ENCODE measurements around the gene SLC10A1. TPM values are rescaled to one million over a fixed set of nuclear protein-coding genes. Genes with fewer than 3 reads are reported as not detected.

Gene SLC10A1
- total and polyA plus RNA-seq, 2 of the 4 experiments (the other 2 are of a cell fraction) = 0.03 TPM; not detected in 1

DNA sequence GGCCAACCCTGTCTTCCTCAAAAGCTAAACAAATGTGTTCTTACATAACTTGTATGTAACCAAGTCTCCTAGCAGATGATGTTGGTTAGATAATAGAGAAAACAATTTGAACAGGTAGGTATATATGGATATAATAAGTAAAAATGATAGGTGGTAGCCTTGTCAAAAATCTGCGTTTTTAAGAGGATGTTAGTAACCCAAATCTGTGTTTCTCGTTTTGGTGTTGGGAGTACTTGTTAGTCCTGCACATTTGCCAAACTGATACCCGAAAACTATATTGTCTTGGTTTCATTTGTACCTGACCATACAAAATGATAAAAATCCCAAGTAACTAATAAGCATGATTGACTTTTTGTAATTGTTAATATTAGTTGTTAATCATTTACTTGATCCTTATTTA, 22.0 kb downstream of the SLC10A1 start:
- H3K27me3 ChIP-seq (ENCODE audit: control insufficient read depth, insufficient read depth, low read length) = no peaks in the 10 kb centered on the region
- H3K4ac ChIP-seq (ENCODE audit: low read depth, low read length) = no peak overlapping the region
- no peak for TF ChIP-seq MXI1 (IDR thresholded peaks at IDR 0.05; ENCODE audit: borderline replicate concordance, low read depth, low read length)
- no peak for TF ChIP-seq RAD21 (IDR thresholded peaks at IDR 0.05; ENCODE audit: low read length)
- no peak for TF ChIP-seq SMC3 (IDR thresholded peaks at IDR 0.05; ENCODE audit: low read depth, low read length)
- TF ChIP-seq MAFK (IDR thresholded peaks at IDR 0.05; ENCODE audit: low read depth, low read length) = no peak
- TF ChIP-seq, protein P1, sequence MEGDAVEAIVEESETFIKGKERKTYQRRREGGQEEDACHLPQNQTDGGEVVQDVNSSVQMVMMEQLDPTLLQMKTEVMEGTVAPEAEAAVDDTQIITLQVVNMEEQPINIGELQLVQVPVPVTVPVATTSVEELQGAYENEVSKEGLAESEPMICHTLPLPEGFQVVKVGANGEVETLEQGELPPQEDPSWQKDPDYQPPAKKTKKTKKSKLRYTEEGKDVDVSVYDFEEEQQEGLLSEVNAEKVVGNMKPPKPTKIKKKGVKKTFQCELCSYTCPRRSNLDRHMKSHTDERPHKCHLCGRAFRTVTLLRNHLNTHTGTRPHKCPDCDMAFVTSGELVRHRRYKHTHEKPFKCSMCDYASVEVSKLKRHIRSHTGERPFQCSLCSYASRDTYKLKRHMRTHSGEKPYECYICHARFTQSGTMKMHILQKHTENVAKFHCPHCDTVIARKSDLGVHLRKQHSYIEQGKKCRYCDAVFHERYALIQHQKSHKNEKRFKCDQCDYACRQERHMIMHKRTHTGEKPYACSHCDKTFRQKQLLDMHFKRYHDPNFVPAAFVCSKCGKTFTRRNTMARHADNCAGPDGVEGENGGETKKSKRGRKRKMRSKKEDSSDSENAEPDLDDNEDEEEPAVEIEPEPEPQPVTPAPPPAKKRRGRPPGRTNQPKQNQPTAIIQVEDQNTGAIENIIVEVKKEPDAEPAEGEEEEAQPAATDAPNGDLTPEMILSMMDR (conservative IDR thresholded peaks at IDR 0.05; ENCODE audit: low read depth, low read length) = no peak
- TF ChIP-seq MAZ (IDR thresholded peaks at IDR 0.05; ENCODE audit: borderline replicate concordance, low read depth, low read length) = no peak
- no peak for TF ChIP-seq CHD1 (IDR thresholded peaks at IDR 0.05; ENCODE audit: low read depth, low read length)
- TF ChIP-seq, protein P2, sequence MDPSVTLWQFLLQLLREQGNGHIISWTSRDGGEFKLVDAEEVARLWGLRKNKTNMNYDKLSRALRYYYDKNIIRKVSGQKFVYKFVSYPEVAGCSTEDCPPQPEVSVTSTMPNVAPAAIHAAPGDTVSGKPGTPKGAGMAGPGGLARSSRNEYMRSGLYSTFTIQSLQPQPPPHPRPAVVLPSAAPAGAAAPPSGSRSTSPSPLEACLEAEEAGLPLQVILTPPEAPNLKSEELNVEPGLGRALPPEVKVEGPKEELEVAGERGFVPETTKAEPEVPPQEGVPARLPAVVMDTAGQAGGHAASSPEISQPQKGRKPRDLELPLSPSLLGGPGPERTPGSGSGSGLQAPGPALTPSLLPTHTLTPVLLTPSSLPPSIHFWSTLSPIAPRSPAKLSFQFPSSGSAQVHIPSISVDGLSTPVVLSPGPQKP (IDR thresholded peaks at IDR 0.05; ENCODE audit: borderline replicate concordance, low read depth, low read length) = no peak
- TF ChIP-seq POLR2A (IDR thresholded peaks at IDR 0.05; ENCODE audit: low read depth, low read length) = no peak; the same call in none of the 2 replicates
- no peak for TF ChIP-seq BHLHE40 (IDR thresholded peaks at IDR 0.05; ENCODE audit: low read depth, low read length)
- no peak for TF ChIP-seq CEBPB (IDR thresholded peaks at IDR 0.05; ENCODE audit: low read depth, low read length)
- no peak for TF ChIP-seq USF2 (IDR thresholded peaks at IDR 0.05; ENCODE audit: low read depth, low read length)
- TF ChIP-seq RCOR1 (IDR thresholded peaks at IDR 0.05; ENCODE audit: insufficient replicate concordance, low read length) = no peak
- no peak for TF ChIP-seq NFE2L2 (IDR thresholded peaks at IDR 0.05; ENCODE audit: low read depth, low read length)
- H3K23ac ChIP-seq (ENCODE audit: low read depth, low read length) = no peak overlapping the region
- H3K14ac ChIP-seq (replicated peaks; ENCODE audit: low read depth, low read length) = no peak overlapping the region
- H2BK120ac ChIP-seq (ENCODE audit: low read depth, low read length) = no peak overlapping the region
- in situ Hi-C loops (cut with MboI; ENCODE audit: low sequenced_read_pairs) (no loop called here), dilution Hi-C loops (cut with HindIII; ENCODE audit: low sequenced_read_pairs, unreplicated experiment) (no loop called here), intact Hi-C loops (cut with micrococcal nuclease) (no loop called here)
- H3K9ac ChIP-seq (ENCODE audit: low read depth, low read length) = no peak overlapping the region
- no peak for DNase-seq
- H2AK9ac ChIP-seq (replicated peaks; ENCODE audit: low read depth, low read length, poor library complexity) = no peak overlapping the region
- H4K5ac ChIP-seq (ENCODE audit: low read depth, low read length) = no peak overlapping the region
- H2BK20ac ChIP-seq (ENCODE audit: low read depth, low read length) = no peak overlapping the region
- H2AFZ ChIP-seq (replicated peaks; ENCODE audit: low read length, poor library complexity) = no peak overlapping the region
- no peak overlapping the region for H2BK15ac ChIP-seq (ENCODE audit: low read depth, low read length)
- H2AK5ac ChIP-seq (ENCODE audit: low read depth, low read length) = no peak overlapping the region
- WGBS, 2 experiments (ENCODE audit: extremely low coverage in 2 of 2, insufficient read length in 1 of 2) = no CpG with 5 or more reads among the region's 3 CpGs
- no peak overlapping the region for H3K4me2 ChIP-seq (ENCODE audit: low read depth, low read length)
- BruUV-seq (replicated peaks) = no TSS peak
- no peak overlapping the region for H3K18ac ChIP-seq (ENCODE audit: low read depth, low read length)
- H3K4me1 ChIP-seq (ENCODE audit: control insufficient read depth, insufficient read depth, low read length) = no peaks in the 10 kb centered on the region
- peaks cover 44% of the 10 kb centered on the region for H4K20me1 ChIP-seq (ENCODE audit: insufficient read depth, low read length)
- no peak for ATAC-seq (ENCODE audit: low read depth)
- H3K9me1 ChIP-seq (ENCODE audit: insufficient read depth, low read length) = peaks cover 12% of the 10 kb centered on the region
- H2BK5ac ChIP-seq (ENCODE audit: low read depth, low read length, poor library complexity, severe bottlenecking) = no peak overlapping the region
- CTCF ChIA-PET = interaction anchor here (0.6 to 0.7 kb wide), 2 partner anchors 167 to 1207 kb away, joined by 4 to 5 read pairs; no protein-coding TSS in a partner anchor
- H3K36me3 ChIP-seq (ENCODE audit: control insufficient read depth, insufficient read depth, low read length) = peaks cover 50% of the 10 kb centered on the region
- POLR2A ChIA-PET (ENCODE audit: unreplicated experiment) = no interaction called here
- no peak overlapping the region for H3K56ac ChIP-seq (ENCODE audit: extremely low read depth, insufficient read depth, low read length)
- no peaks in the 10 kb centered on the region for H3K9me3 ChIP-seq (ENCODE audit: control insufficient read depth, insufficient read depth, low read length)
- H4K91ac ChIP-seq (ENCODE audit: insufficient read depth, low read depth, low read length) = no peak overlapping the region
- no peak overlapping the region for H3K27ac ChIP-seq (ENCODE audit: insufficient read depth, low read length)
- no peak overlapping the region for H4K8ac ChIP-seq (ENCODE audit: low read depth in 2 of 2, low read length in 2 of 2)
- H3K79me1 ChIP-seq (ENCODE audit: low read depth in 1 of 2, low read length in 2 of 2) = peaks cover 28 to 58% of the 10 kb centered on the region in 2 experiments
- H3K4me3 ChIP-seq (ENCODE audit: insufficient read depth, low read depth, low read length) = no peak overlapping the region
